Keratinocyte (primary cell): ENCODE data around the gene BCAP31. TPM values are rescaled to one million over a fixed set of nuclear protein-coding genes. Genes with fewer than 3 reads are reported as not detected.
"Not testable (repeated sequence)": the region's sequence is repeated elsewhere in the genome, so short reads cannot be mapped to it uniquely, and the experiment has no call there.

Experiments
- DNase-seq: peaks from one replicate; pipeline ENCODE4 v3.0.0-alpha.2; 2011; ENCODE audit warnings: low read depth, missing footprints, low spot score
- FAIRE-seq: peaks from 2 replicates; lab custom pipeline; 2011; peaks lifted over from hg19 to GRCh38; lab: Jason Lieb, UNC
- H2AFZ ChIP-seq: 2 replicates; pipeline ENCODE4 v1.6.0; 2012; ENCODE audit warnings: low read length, control low read depth, inconsistent platforms; ENCODE audit not compliant: control insufficient read depth
- H3K27ac ChIP-seq: 2 replicates; pipeline ENCODE4 v1.5.1; 2011; ENCODE audit warnings: low read length; ENCODE audit not compliant: control insufficient read depth, insufficient read depth
- H3K27me3 ChIP-seq: 3 replicates; pipeline ENCODE4 v1.6.0; 2011; ENCODE audit warnings: low read length; ENCODE audit not compliant: control insufficient read depth, insufficient read depth; ENCODE audit errors: extremely low read depth
- H3K36me3 ChIP-seq, 2 experiments: 2 replicates in 1 of 2; 3 replicates in 1 of 2; pipeline ENCODE4 v1.5.1; 2011; ENCODE audit warnings: low read length in 2 of 2, mild to moderate bottlenecking in 1 of 2; ENCODE audit not compliant: control insufficient read depth in 2 of 2, insufficient read depth in 2 of 2; ENCODE audit errors: extremely low read depth in 1 of 2
- H3K4me1 ChIP-seq: 3 replicates; pipeline ENCODE4 v1.5.1; 2011; ENCODE audit warnings: low read length; ENCODE audit not compliant: control insufficient read depth, insufficient read depth; ENCODE audit errors: extremely low read depth
- H3K4me2 ChIP-seq: 3 replicates; pipeline ENCODE4 v1.6.0; 2011; ENCODE audit warnings: low read depth, low read length; ENCODE audit not compliant: control insufficient read depth, insufficient read depth; ENCODE audit errors: extremely low read depth
- H3K4me3 ChIP-seq, 3 experiments: fragments of 200-600 bp in 1 of 3; sonication (generic) in 1 of 3; 2 replicates in 2 of 3; 3 replicates in 1 of 3; pipeline ENCODE4 v1.5.1; 2011 to 2016; ENCODE audit warnings: low read length in 3 of 3, mild to moderate bottlenecking in 3 of 3, control low read depth in 2 of 3, inconsistent platforms in 1 of 3, low read depth in 1 of 3, mixed read lengths in 1 of 3, mixed run types in 1 of 3, moderate library complexity in 1 of 3; ENCODE audit not compliant: control insufficient read depth in 2 of 3, insufficient read depth in 2 of 3; ENCODE audit errors: extremely low read depth in 1 of 3
- H3K79me2 ChIP-seq: 2 replicates; pipeline ENCODE4 v1.6.0; 2012; ENCODE audit warnings: low read length; ENCODE audit not compliant: control insufficient read depth, insufficient read depth
- H3K9ac ChIP-seq: 3 replicates; pipeline ENCODE4 v1.6.0; 2011; ENCODE audit warnings: low read length; ENCODE audit not compliant: control insufficient read depth, insufficient read depth; ENCODE audit errors: extremely low read depth
- H3K9me1 ChIP-seq: 3 replicates; pipeline ENCODE4 v1.6.0; 2011; ENCODE audit warnings: low read length; ENCODE audit not compliant: control insufficient read depth, insufficient read depth; ENCODE audit errors: extremely low read depth
- H3K9me3 ChIP-seq: 2 replicates; pipeline ENCODE4 v1.5.1; 2012; ENCODE audit warnings: low read depth, low read length; ENCODE audit not compliant: control insufficient read depth
- H4K20me1 ChIP-seq: 3 replicates; pipeline ENCODE4 v1.6.0; 2011; ENCODE audit warnings: low read length; ENCODE audit not compliant: control insufficient read depth, insufficient read depth; ENCODE audit errors: extremely low read depth
- dilution Hi-C: fragments of 300-500 bp; cut with MboI; formaldehyde crosslinking; loops from one replicate; pipeline ENCODE4 v1.7.0; 2020; ENCODE audit warnings: low sequenced_read_pairs; ENCODE audit not compliant: extremely low pct_ligation_motif_present
- polyA plus RNA-seq, 5 experiments: library from polyadenylated mRNA; depleted of rRNA in 3 of 5; stranded (reverse) in 3 of 5; stranded (forward) in 1 of 5; unstranded in 1 of 5; fragments of >200 nt; gene quantifications; 1 replicate in 1 of 5; 2 replicates in 3 of 5; 3 replicates in 1 of 5; pipeline versions ENCODE4 v1.2.1 to v1.2.3, GENCODE V29; 2011 to 2012; ENCODE audit warnings: missing spikeins in 2 of 5, low read depth in 1 of 5, low replicate concordance in 1 of 5
- TF ChIP-seq, protein P1 (sequence below), 3 experiments: IDR thresholded peaks in 1 of 3; conservative IDR thresholded peaks in 1 of 3; optimal IDR thresholded peaks in 1 of 3; 2 replicates in 2 of 3; 3 replicates in 1 of 3; pipeline versions ENCODE3 to v1.5.1; 2011; ENCODE audit warnings: low read length in 3 of 3, mild to moderate bottlenecking in 3 of 3, moderate library complexity in 2 of 3, control low read depth in 1 of 3, inconsistent platforms in 1 of 3; ENCODE audit not compliant: insufficient read depth in 2 of 3; ENCODE audit errors: extremely low read depth in 1 of 3

The BCAP31 gene
- polyA plus RNA-seq, 1 donor (not counting 4 experiments of a cell fraction or from before 2014, with no cell fraction given) = 262 TPM

GRCh38 chrX:153699210-153699783 lies 24.9 kb downstream of the BCAP31 start:
- FAIRE-seq, H3K9me1 ChIP-seq, H3K27ac ChIP-seq, H4K20me1 ChIP-seq, dilution Hi-C loops, H3K4me2 ChIP-seq, H2AFZ ChIP-seq, H3K9me3 ChIP-seq, H3K4me3 ChIP-seq, H3K9ac ChIP-seq, DNase-seq, H3K27me3 ChIP-seq, H3K36me3 ChIP-seq, H3K79me2 ChIP-seq: not testable (repeated sequence)
- H3K4me1 ChIP-seq = peaks cover 12% of the 10 kb centered on the region

GRCh38 chrX:153697924-153698865 lies 26.0 kb downstream of the BCAP31 start:
- Histone ChIP-seq H4K20me1 (no peaks in the 10 kb centered on the region), H3K9me1 (no peaks in the 10 kb centered on the region), H3K4me3 (no peak overlapping the region), H3K9ac (no peak overlapping the region), H3K4me2 (no peak overlapping the region), H2AFZ (no peak overlapping the region), H3K79me2 (no peaks in the 10 kb centered on the region), H3K27me3 (no peaks in the 10 kb centered on the region), H3K36me3 (peaks cover 0 to 7% of the 10 kb centered on the region in 2 experiments), H3K27ac (no peak overlapping the region), H3K9me3 (no peaks in the 10 kb centered on the region), H3K4me1 (peaks cover 1% of the 10 kb centered on the region)
- TF ChIP-seq, protein P1, sequence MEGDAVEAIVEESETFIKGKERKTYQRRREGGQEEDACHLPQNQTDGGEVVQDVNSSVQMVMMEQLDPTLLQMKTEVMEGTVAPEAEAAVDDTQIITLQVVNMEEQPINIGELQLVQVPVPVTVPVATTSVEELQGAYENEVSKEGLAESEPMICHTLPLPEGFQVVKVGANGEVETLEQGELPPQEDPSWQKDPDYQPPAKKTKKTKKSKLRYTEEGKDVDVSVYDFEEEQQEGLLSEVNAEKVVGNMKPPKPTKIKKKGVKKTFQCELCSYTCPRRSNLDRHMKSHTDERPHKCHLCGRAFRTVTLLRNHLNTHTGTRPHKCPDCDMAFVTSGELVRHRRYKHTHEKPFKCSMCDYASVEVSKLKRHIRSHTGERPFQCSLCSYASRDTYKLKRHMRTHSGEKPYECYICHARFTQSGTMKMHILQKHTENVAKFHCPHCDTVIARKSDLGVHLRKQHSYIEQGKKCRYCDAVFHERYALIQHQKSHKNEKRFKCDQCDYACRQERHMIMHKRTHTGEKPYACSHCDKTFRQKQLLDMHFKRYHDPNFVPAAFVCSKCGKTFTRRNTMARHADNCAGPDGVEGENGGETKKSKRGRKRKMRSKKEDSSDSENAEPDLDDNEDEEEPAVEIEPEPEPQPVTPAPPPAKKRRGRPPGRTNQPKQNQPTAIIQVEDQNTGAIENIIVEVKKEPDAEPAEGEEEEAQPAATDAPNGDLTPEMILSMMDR (optimal IDR thresholded peaks at IDR 0.05 in 1 of 3, IDR thresholded peaks at IDR 0.05 in 1 of 3, conservative IDR thresholded peaks at IDR 0.05 in 1 of 3; ENCODE audit: extremely low read depth in 1 of 3, insufficient read depth in 2 of 3, low read length in 3 of 3) = no peak
- no peak for FAIRE-seq
- dilution Hi-C loops = no loop called here
- DNase-seq = no peak

DNA sequence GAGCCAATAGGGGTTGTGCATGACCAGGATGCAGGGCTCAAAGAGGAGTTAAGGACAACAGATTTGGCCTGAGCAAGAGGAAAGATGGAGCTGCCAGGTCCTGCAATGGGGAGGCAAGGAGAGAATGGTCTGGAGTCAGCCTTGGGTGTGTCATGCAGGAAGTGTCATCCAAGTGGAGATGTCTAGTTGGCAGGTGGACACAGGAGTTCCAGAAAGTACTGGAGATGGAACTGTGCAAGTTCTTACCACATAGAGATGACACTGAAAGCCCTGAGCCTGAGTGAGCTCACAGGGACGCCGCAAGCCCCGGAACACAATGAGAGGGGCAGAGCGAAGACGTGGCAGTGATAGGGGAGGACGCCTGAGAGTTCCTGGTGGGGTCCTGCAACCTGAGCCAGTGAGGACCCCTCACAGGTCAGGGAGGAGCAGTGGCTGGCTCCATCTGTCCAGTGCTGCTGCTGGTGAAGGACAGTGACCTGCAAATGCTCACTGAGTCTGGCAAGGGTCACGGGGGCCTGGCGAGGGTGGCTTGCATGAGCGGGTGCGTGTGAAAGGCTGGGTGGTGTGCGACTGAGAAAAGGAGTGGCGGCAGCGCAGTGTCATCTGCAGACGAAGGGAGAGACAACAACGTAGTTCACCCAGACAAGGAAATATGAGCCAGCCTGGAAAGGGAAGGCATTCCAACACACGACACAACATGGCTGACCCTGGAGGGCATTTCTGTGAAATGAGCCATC lies 27.0 kb downstream of the BCAP31 start:
- H3K9ac ChIP-seq, H4K20me1 ChIP-seq, FAIRE-seq, H3K36me3 ChIP-seq, H3K9me1 ChIP-seq, dilution Hi-C loops, H3K79me2 ChIP-seq, DNase-seq, H3K4me2 ChIP-seq, H3K27ac ChIP-seq, H3K9me3 ChIP-seq, H3K27me3 ChIP-seq, H2AFZ ChIP-seq, H3K4me1 ChIP-seq, H3K4me3 ChIP-seq: not testable (repeated sequence)

DNA sequence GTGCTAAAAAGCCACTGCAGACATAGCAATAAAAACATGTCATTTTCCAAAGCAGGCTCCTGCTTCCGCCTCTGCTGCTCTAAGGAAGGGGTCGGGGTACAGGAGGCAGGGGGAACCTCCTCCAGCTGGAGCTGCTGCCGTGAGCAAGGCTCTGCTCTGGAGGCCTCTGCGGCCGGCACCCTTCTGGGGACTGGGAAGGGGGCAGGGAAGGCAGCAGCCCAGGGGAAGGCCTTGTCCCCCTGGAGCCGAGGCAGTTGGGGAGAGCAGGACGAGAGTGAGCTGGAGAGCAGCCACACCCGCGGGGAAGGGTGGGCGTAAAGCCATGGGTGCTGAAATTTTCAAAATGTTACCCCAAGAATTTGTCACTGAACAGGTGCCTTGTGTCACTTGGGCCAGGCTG lies 27.6 kb downstream of the BCAP31 start:
- H3K4me3 ChIP-seq, H3K36me3 ChIP-seq, H3K9ac ChIP-seq, H3K79me2 ChIP-seq, H4K20me1 ChIP-seq, H3K27ac ChIP-seq, H3K9me3 ChIP-seq, DNase-seq, dilution Hi-C loops, H2AFZ ChIP-seq, H3K9me1 ChIP-seq, H3K4me1 ChIP-seq, FAIRE-seq, H3K4me2 ChIP-seq, H3K27me3 ChIP-seq: not testable (repeated sequence)
